Muscle layer of duodenum (tissue), 2 donors: ENCODE measurements around the gene ITPRIPL1.
A peak's percentile ranks its signal among the peaks of the same experiment; 100 is the strongest.
"Not testable (repeated sequence)": the region's sequence is repeated elsewhere in the genome, so short reads cannot be mapped to it uniquely, and the experiment has no call there.

Experiments
- H3K27ac ChIP-seq: one replicate; pipeline ENCODE4 v1.7.0; 2013; ENCODE audit warnings: mild to moderate bottlenecking, low read length
- H3K27me3 ChIP-seq: one replicate; pipeline ENCODE4 v1.7.0; 2013; ENCODE audit warnings: low read depth, mild to moderate bottlenecking, control low read depth, low read length
- H3K36me3 ChIP-seq, 2 donors: one replicate each; pipeline ENCODE4 v1.7.0; 2013; ENCODE audit warnings: low read length in 2 of 2, control low read depth in 1 of 2, mild to moderate bottlenecking in 1 of 2; ENCODE audit not compliant: insufficient read depth in 2 of 2, control insufficient read depth in 1 of 2
- H3K4me1 ChIP-seq, 2 donors: one replicate each; pipeline ENCODE4 v1.7.0; 2013; ENCODE audit warnings: low read length in 2 of 2, mild to moderate bottlenecking in 2 of 2, control low read depth in 1 of 2, moderate library complexity in 1 of 2; ENCODE audit not compliant: insufficient read depth in 2 of 2, control insufficient read depth in 1 of 2
- H3K4me3 ChIP-seq, 2 donors: one replicate each; pipeline ENCODE4 v1.7.0; 2013; ENCODE audit warnings: low read length in 2 of 2, low read depth in 1 of 2, mild to moderate bottlenecking in 1 of 2
- H3K9me3 ChIP-seq, 2 donors: one replicate each; pipeline ENCODE4 v1.7.0; 2013; ENCODE audit warnings: low read length in 2 of 2, control low read depth in 1 of 2, mild to moderate bottlenecking in 1 of 2; ENCODE audit not compliant: control insufficient read depth in 1 of 2
- donor health status: healthy.

The ITPRIPL1 gene, protein sequence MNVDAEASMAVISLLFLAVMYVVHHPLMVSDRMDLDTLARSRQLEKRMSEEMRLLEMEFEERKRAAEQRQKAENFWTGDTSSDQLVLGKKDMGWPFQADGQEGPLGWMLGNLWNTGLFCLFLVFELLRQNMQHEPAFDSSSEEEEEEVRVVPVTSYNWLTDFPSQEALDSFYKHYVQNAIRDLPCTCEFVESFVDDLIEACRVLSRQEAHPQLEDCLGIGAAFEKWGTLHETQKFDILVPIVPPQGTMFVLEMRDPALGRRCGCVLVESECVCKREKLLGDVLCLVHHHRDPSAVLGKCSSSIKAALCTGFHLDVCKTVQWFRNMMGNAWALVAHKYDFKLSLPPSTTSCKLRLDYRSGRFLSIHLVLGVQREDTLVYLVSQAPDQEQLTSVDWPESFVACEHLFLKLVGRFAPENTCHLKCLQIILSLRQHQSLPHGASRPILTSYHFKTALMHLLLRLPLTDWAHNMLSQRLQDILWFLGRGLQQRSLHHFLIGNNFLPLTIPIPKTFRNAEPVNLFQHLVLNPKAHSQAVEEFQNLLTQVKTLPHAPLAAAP

GRCh38 chr2:96325041-96325883 is at the start of gene ITPRIPL1:
TSS of gene ITPRIPL1 (plus strand) at chr2:96325317. CDS start at chr2:96325840, 523 bp downstream.
- H3K4me3 ChIP-seq, result peak within 1 kb of the TSS; percentile 50 to 67
- peaks cover 0 to 14% of the 10 kb centered on the region in 2 donors for H3K4me1 ChIP-seq
- H3K27ac ChIP-seq, result no peak within 1 kb of the TSS

DNA sequence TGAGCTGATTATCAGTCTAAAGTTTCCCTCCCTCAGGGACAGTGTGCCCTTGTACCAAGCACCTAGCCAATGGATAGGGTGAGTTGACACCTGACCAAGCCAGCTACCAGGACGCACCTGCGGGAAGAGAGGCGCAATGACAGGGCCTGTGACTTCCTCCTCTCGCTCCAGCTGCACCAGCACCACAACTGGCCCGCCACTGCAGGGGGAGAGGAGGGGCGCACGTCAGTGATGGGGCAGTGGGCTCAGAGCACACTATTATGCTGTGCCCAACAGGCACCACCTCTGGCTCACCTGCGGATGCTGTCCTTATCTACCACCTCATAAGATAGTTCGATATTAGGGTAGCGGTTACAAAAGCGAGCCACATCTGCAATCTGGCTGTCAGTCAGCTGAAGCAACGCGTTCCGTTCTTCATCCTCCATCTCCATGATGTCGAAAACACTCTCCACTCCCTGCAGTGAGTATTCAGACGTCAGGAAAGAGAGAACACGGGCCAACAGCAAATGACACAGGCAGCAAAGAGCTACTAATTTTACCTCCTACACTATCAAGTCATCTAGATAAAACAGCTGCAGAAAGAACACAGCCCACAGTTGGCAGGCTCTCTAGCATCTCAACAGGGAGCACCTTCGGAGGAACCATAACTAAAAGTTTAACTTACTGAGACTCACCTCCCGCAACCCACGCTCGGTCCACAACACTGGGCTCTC is 48.2 kb upstream of the ITPRIPL1 start:
- peaks cover 60 to 84% of the 10 kb centered on the region in 2 donors for H3K36me3 ChIP-seq

More at GRCh38 chr2:96325041-96325883, at the start of gene ITPRIPL1:
- H3K27me3 ChIP-seq, result peaks cover 20% of the 10 kb centered on the region
- H3K9me3 ChIP-seq, result no peaks in the 10 kb centered on the region
- H3K36me3 ChIP-seq, result no peaks in the 10 kb centered on the region

DNA sequence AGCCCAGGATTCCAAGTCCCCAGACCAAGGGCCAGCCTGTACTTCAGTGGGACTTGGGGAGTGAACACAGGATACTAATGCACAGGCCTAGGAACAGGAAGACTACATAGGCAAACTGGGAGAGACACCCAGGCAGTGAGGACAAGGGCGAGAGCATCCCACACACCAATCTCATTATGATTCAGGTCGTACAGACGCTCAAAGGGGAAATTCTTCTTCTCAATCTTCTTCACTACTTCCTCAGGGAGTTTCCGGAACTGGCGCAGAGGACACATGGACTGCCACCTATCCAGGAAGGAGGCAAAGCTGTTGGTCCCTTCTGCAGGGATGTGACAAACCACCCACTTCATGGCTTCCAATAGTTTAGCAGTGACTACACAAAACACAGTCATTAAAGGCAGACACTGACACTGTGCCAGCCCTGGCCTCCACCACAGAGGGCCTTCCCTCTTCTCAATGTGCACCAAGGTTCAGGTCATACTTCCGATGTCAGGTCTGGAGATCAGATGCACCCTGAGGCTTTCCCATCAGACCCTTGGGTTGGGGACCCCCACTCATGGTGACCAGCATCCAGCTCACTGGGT is 37.8 kb upstream of the ITPRIPL1 start:
- Histone ChIP-seq H3K4me1 (no peaks in the 10 kb centered on the region), H3K4me3 (no peak overlapping the region), H3K27ac (no peak overlapping the region), H3K36me3 (peaks cover 97 to 99% of the 10 kb centered on the region in 2 donors), H3K27me3 (no peaks in the 10 kb centered on the region), H3K9me3 (no peaks in the 10 kb centered on the region)

More for the DNA sequence above, 48.2 kb upstream of the ITPRIPL1 start:
- no peaks in the 10 kb centered on the region for H3K4me1 ChIP-seq
- no peaks in the 10 kb centered on the region for H3K27me3 ChIP-seq
- H3K27ac ChIP-seq, result no peak overlapping the region
- H3K9me3 ChIP-seq, result no peaks in the 10 kb centered on the region
- H3K4me3 ChIP-seq, result no peak overlapping the region

DNA sequence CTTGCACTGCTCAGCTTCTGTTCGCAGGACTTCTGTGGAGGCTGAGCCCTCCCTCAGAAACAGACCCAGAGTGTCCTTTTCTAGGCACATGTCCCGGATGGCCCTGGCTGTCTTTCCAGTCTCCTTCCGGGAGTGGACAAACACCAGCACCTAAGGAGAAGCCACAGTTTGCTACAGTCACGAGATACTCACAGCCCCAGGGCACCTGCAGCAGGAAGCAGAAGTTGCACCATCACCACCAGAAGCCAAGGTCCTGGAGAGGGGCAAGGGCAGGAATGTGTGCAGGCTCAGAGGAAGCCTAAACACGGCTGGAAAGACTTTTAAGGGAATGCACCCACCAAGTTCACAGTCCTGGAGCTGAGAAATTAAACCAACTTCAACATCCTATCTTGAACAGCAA is 33.4 kb upstream of the ITPRIPL1 start:
- Histone ChIP-seq H3K4me3 (no peak overlapping the region), H3K27me3 (no peaks in the 10 kb centered on the region), H3K27ac (no peak overlapping the region), H3K4me1 (no peaks in the 10 kb centered on the region), H3K36me3 (peaks cover 91 to 97% of the 10 kb centered on the region in 2 donors), H3K9me3 (no peaks in the 10 kb centered on the region)

GRCh38 chr2:96294271-96294670 is 30.8 kb upstream of the ITPRIPL1 start:
- not testable (repeated sequence) for H3K27me3 ChIP-seq, H3K9me3 ChIP-seq, H3K4me1 ChIP-seq, H3K4me3 ChIP-seq, H3K27ac ChIP-seq
- H3K36me3 ChIP-seq, result peaks cover 93 to 97% of the 10 kb centered on the region in 2 donors

DNA sequence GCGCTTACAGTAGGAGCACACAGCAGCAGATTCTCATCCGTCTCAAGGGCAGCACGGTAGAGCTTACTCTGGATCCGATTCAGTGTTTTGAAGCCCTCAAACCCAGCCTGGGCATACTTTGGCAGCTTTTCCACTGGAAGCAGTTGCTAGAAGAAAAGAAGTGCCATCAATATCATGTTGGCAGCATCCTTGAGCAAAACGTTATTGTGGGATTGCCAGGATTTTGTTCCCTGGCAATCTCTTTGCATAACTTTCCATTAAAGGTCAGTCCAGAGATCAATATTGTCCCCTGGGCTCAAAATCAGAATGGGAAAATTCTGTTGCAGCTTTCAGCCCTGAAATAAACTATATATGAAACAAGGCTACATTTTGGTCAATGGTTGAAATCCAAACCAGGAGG is 28.2 kb upstream of the ITPRIPL1 start:
- Histone ChIP-seq H3K4me3 (no peak overlapping the region), H3K27me3 (no peaks in the 10 kb centered on the region), H3K4me1 (peaks cover 0 to 4% of the 10 kb centered on the region in 2 donors), H3K27ac (no peak overlapping the region), H3K9me3 (no peaks in the 10 kb centered on the region), H3K36me3 (peaks cover 89 to 97% of the 10 kb centered on the region in 2 donors)

DNA sequence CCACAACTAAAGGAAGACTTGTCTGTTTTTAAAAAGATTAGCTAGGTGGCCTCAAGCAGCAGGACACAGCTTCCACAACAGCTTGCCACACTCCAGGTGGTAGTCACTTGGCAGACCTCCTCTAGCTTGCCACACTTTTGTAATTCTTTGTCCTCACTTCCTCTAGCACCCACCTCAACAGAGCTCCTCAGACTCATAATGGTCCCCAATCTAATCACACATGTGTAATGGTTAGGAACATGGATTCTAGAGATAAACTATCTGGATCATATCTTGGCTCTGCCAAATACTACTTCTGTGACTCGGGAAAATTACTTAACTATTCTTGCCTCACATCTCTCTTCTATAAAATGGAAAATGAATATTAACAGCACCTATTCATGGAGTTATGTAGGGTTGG is 23.3 kb upstream of the ITPRIPL1 start:
- Histone ChIP-seq H3K4me1 (peaks cover 14 to 39% of the 10 kb centered on the region in 2 donors), H3K27me3 (no peaks in the 10 kb centered on the region), H3K9me3 (no peaks in the 10 kb centered on the region), H3K36me3 (peaks cover 68 to 71% of the 10 kb centered on the region in 2 donors), H3K27ac (no peak overlapping the region), H3K4me3 (no peak overlapping the region)

DNA sequence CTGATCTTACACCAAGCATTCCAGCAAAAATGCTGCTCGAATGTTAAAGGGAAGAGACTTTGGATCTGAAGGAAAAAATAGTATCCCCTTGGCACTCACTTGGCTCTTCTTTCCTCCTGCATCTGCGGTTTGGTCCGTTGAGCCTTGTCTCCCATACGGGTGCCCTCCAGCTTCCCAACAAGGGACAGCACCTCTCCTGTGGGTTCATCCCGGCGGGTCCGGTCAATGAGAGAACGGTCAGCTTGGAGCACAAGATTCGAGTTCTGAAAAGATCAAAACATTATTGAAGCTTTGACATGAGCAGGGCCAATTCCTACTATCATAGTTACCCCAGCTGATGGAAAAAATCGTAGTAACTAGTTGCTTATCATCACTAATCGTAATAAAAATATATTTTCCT is 20.5 kb upstream of the ITPRIPL1 start:
- Histone ChIP-seq H3K4me3 (peak overlapping the region; percentile 99), H3K4me1 (peaks cover 14 to 39% of the 10 kb centered on the region in 2 donors), H3K36me3 (peaks cover 40 to 44% of the 10 kb centered on the region in 2 donors), H3K27me3 (no peaks in the 10 kb centered on the region), H3K9me3 (no peaks in the 10 kb centered on the region), H3K27ac (peak overlapping the region; percentile 94)

- peak within 1 kb of the TSS; percentile 94 for H3K27ac ChIP-seq
- no peaks in the 10 kb centered on the region for H3K9me3 ChIP-seq
- H3K4me3 ChIP-seq, result peak within 1 kb of the TSS; percentile 99
- no peaks in the 10 kb centered on the region for H3K27me3 ChIP-seq
- H3K4me1 ChIP-seq, result peaks cover 14 to 39% of the 10 kb centered on the region in 2 donors
- peaks cover 34 to 37% of the 10 kb centered on the region in 2 donors for H3K36me3 ChIP-seq
Observed at GRCh38 chr2:96305091-96305978, 19.8 kb upstream of the ITPRIPL1 start, which contains the start of gene SNRNP200. TSS of gene SNRNP200 (minus strand) at chr2:96305546. CDS start at chr2:96305437, 109 bp downstream.

- H3K27me3 ChIP-seq, result no peaks in the 10 kb centered on the region
- peaks cover 14 to 37% of the 10 kb centered on the region in 2 donors for H3K4me1 ChIP-seq
- H3K36me3 ChIP-seq, result peaks cover 30 to 31% of the 10 kb centered on the region in 2 donors
- peak overlapping the region; percentile 94 for H3K27ac ChIP-seq
- H3K4me3 ChIP-seq, result peak overlapping the region; percentile 99
- no peaks in the 10 kb centered on the region for H3K9me3 ChIP-seq
Observed at GRCh38 chr2:96305979-96306308, 19.2 kb upstream of the ITPRIPL1 start.
